Smooth muscle cell (in vitro differentiated cells): ENCODE measurements around the gene ANKS1B. TPM values are rescaled to one million over a fixed set of nuclear protein-coding genes. Genes with fewer than 3 reads are reported as not detected.

Source experiments
- DNase-seq: peaks from one replicate; lab custom pipeline; 2025; ENCODE audit not compliant: unreplicated experiment; lab: John Stamatoyannopoulos, UW
- H2AFZ ChIP-seq: fragments of 200-600 bp; sonication (generic); 2 replicates; pipeline ENCODE4 v1.6.0; 2016; ENCODE audit warnings: antibody characterized with exemption, low read depth, mild to moderate bottlenecking
- H3F3A ChIP-seq: fragments of 200-600 bp; sonication (generic); 2 replicates; pipeline ENCODE4 v1.6.0; 2017; ENCODE audit warnings: antibody characterized with exemption, low read depth
- H3K27ac ChIP-seq: fragments of 200-600 bp; sonication (generic); 2 replicates; pipeline ENCODE4 v1.5.1; 2016; ENCODE audit warnings: low read depth, mild to moderate bottlenecking
- H3K27me3 ChIP-seq: fragments of 200-600 bp; sonication (generic); 2 replicates; pipeline ENCODE4 v1.6.1; 2016; ENCODE audit warnings: low read depth, mild to moderate bottlenecking
- H3K36me3 ChIP-seq: fragments of 200-600 bp; sonication (generic); 2 replicates; pipeline ENCODE4 v1.5.1; 2016; ENCODE audit warnings: low read depth
- H3K4me1 ChIP-seq: fragments of 200-600 bp; sonication (generic); 2 replicates; pipeline ENCODE4 v1.5.1; 2016; ENCODE audit warnings: low read depth
- H3K4me2 ChIP-seq: fragments of 200-600 bp; sonication (generic); 2 replicates; pipeline ENCODE4 v1.6.0; 2016; ENCODE audit warnings: mild to moderate bottlenecking
- H3K4me3 ChIP-seq: fragments of 200-600 bp; sonication (generic); 2 replicates; pipeline ENCODE4 v1.5.1; 2016; ENCODE audit warnings: mild to moderate bottlenecking
- H3K79me2 ChIP-seq: fragments of 200-600 bp; sonication (generic); 2 replicates; pipeline ENCODE4 v1.6.0; 2016; ENCODE audit warnings: low read depth, mild to moderate bottlenecking
- H3K9ac ChIP-seq: fragments of 200-600 bp; sonication (generic); 2 replicates; pipeline ENCODE4 v1.6.0; 2016; ENCODE audit warnings: low read depth
- H3K9me3 ChIP-seq: fragments of 200-600 bp; sonication (generic); replicated peaks from 2 replicates; pipeline ENCODE4 v1.5.1; 2016; ENCODE audit warnings: low read depth
- H4K20me1 ChIP-seq: fragments of 200-600 bp; sonication (generic); 2 replicates; pipeline ENCODE4 v1.6.0; 2016; ENCODE audit warnings: low read depth
- CTCF ChIP-seq: fragments of 200-600 bp; sonication (generic); IDR thresholded peaks from 2 replicates; pipeline ENCODE4 v1.5.1; 2017; ENCODE audit warnings: borderline replicate concordance, mild to moderate bottlenecking, antibody characterized with exemption; ENCODE audit not compliant: insufficient read depth, poor library complexity, severe bottlenecking
- WGBS: methylation state at CpG from one replicate; pipeline ENCODE4 v1.1.7; 2016; ENCODE audit warnings: low lambda C conversion rate; 5-methylcytosine and 5-hydroxymethylcytosine counted together
- polyA plus RNA-seq: library from polyadenylated mRNA; unstranded; fragments of >200 nt; fragmentation: Nextera tagmentation; extraction: Ambion mirVana; gene quantifications from 2 replicates; pipeline ENCODE4 v1.2.1, GENCODE V29; 2016
- total RNA-seq: library from RNA; depleted of rRNA; stranded (reverse); fragments of >200 nt; gene quantifications from 2 replicates; pipeline ENCODE4 v1.2.3, GENCODE V29; 2014

Gene ANKS1B
- total and polyA plus RNA-seq, 2 experiments from 2014 or later = 0.47 to 7.3 TPM

DNA sequence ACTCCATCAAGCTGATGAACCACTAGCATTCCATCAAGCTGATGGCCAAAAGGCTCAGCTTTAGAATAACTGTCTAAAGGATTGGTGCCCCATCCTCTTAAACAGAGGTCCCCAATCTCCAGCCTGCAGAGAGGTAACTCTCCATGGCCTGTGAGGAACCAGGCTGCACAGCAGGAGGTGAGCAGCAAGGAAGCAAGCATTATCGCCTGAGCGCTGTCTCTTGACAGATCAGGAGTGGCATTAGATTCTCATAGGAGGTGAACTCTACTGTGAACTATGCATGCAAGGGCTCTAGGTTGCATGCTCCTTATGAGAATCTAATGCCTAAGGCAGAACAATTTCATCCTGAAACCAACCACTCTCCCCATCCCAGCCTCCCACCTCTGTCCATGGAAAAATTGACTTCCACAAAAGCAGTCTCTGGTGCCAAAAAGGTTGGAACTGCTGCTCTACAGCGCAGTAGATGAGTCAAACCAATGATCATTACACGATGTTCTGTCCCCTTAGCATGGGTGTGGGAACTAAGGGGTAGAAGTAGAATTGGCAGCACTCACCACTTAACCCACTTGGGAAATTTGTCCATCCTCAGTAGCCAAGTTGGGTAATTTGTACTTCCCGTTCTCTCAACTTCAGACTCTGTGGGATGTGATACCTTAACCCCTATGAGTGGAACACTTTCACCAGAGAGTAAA lies 66.9 kb downstream of the ANKS1B start:
- H2AFZ ChIP-seq = no peak overlapping the region
- H3K4me3 ChIP-seq = no peak overlapping the region
- no peak for DNase-seq
- no peaks in the 10 kb centered on the region for H3K79me2 ChIP-seq
- no peak overlapping the region for H3K4me2 ChIP-seq
- H3K27ac ChIP-seq = no peak overlapping the region
- no peaks in the 10 kb centered on the region for H3K27me3 ChIP-seq
- no peaks in the 10 kb centered on the region for H3K36me3 ChIP-seq
- H3K9ac ChIP-seq = no peak overlapping the region
- no peaks in the 10 kb centered on the region for H3K9me3 ChIP-seq
- H3F3A ChIP-seq = peaks cover 3% of the 10 kb centered on the region
- no peaks in the 10 kb centered on the region for H3K4me1 ChIP-seq
- H4K20me1 ChIP-seq = no peaks in the 10 kb centered on the region
- no peak for TF ChIP-seq CTCF
- WGBS = 93% methylated on average over 5 of the region's 5 CpGs

DNA sequence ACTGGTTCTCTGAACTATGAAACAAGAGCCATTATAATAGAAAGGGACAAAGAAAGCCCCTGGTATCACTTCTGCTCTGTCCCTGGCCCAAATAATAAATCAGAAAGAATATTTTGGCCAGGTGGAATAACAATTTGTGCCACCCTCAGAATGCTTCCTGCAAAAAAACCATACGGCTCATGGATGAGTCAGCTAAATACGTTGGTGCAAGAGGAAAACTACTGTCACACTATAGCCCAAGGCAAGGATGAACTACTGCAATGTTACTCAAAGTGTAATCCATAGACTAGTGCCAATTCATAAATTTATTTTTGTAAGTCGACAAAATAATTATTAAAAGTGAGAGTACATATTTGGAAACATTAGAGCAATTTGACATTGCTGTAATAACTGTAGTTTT lies 68.2 kb downstream of the ANKS1B start:
- Histone ChIP-seq H3K79me2 (no peaks in the 10 kb centered on the region), H3K27me3 (no peaks in the 10 kb centered on the region), H3K4me3 (no peak overlapping the region), H4K20me1 (no peaks in the 10 kb centered on the region), H3K4me2 (no peak overlapping the region), H3K27ac (peak overlapping the region; percentile 53), H3K9ac (no peak overlapping the region), H3K36me3 (no peaks in the 10 kb centered on the region), H2AFZ (no peak overlapping the region), H3K9me3 (no peaks in the 10 kb centered on the region), H3K4me1 (peaks cover 6% of the 10 kb centered on the region), H3F3A (peaks cover 10% of the 10 kb centered on the region)
- 61% methylated on average over 3 of the region's 3 CpGs for WGBS
- DNase-seq = no peak
- TF ChIP-seq CTCF = no peak

DNA sequence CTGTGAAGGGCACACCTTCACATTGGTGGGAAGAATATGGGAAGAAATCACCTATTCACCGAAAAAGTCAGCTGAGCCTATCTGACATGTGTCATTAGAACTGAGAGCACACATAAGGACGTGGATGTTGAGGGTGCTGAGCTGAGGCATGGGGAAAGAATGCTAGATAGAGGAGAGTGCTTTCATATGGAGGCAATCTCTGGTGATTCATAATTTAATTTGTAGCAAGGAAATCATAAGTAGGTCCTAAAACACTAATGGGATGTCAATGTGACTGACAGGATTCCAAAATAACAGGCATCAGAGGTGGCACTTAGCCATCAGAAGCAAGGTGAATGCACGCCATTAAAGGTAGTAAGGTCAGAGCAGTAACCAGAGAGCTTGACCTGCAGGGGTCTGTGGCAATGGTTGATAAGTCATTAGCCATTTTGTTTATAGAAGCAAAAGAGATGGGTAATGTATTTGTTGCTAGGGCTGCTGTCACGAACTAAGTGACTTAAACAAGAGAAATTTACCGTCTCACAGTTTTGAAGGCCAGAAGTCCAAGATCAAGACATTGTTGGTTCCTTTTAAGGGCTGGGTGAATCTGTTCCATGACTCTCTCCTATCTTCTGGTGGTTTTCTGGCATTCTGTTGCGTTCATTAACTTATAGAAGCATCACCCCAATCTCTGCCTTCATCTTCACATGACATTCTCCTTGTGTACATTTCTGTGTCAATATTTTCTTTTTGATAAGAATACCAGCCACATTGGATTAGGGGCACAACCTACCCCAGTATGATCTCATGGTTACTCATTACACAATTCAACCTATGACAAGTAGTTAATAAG lies 69.3 kb downstream of the ANKS1B start:
- peak overlapping the region; percentile 53 for H3K27ac ChIP-seq

More for the DNA sequence above, 69.3 kb downstream of the ANKS1B start:
- Histone ChIP-seq H3K4me3 (no peak overlapping the region), H3K36me3 (no peaks in the 10 kb centered on the region), H3K79me2 (no peaks in the 10 kb centered on the region), H3F3A (peaks cover 12% of the 10 kb centered on the region), H3K27me3 (no peaks in the 10 kb centered on the region), H4K20me1 (no peaks in the 10 kb centered on the region), H3K9me3 (no peaks in the 10 kb centered on the region), H3K4me1 (peaks cover 6% of the 10 kb centered on the region), H2AFZ (no peak overlapping the region), H3K9ac (no peak overlapping the region), H3K4me2 (no peak overlapping the region)
- no peak for TF ChIP-seq CTCF
- DNase-seq = no peak
- WGBS = 61% methylated on average over 6 of the region's 6 CpGs
